Ascending aorta (tissue), 2 donors: Measurements from ENCODE around the gene HPS4. TPM values are rescaled to one million over a fixed set of nuclear protein-coding genes. Genes with fewer than 3 reads are reported as not detected.

ENCODE experiments used
- DNase-seq, 2 donors: peaks; one replicate each; pipeline ENCODE4 v3.0.0-alpha.2; 2019; ENCODE audit warnings: low spot score in 2 of 2
- H3K27ac ChIP-seq, 2 donors: fragments of 200-600 bp; sonication (generic); one replicate each; pipeline ENCODE4 v1.5.1; 2016 to 2017; ENCODE audit warnings: mild to moderate bottlenecking in 1 of 2
- H3K27me3 ChIP-seq: fragments of 200-600 bp; sonication (generic); one replicate; pipeline ENCODE4 v1.5.1; 2017
- H3K36me3 ChIP-seq, 2 donors: fragments of 200-600 bp; sonication (generic); one replicate each; pipeline ENCODE4 v1.5.1; 2016
- H3K4me1 ChIP-seq, 2 donors: fragments of 200-600 bp; sonication (generic); one replicate each; pipeline ENCODE4 v1.5.1; 2016 to 2017; ENCODE audit warnings: mild to moderate bottlenecking in 1 of 2
- H3K4me3 ChIP-seq, 2 donors: fragments of 200-600 bp; sonication (generic); one replicate each; pipeline ENCODE4 v1.5.1; 2016 to 2017; ENCODE audit warnings: mild to moderate bottlenecking in 1 of 2
- H3K9me3 ChIP-seq, 2 donors: fragments of 200-600 bp; sonication (generic); one replicate each; pipeline ENCODE4 v1.5.1; 2016
- intact Hi-C: fragments of 100-400 bp; cut with DNase I; formaldehyde crosslinking; loops from one replicate; pipeline ENCODE4 v1.15.1; 2023
- total RNA-seq: library from RNA; depleted of rRNA; stranded (reverse); fragments of >200 nt; gene quantifications from one replicate; pipeline ENCODE4 v1.1.0, GENCODE V29; 2016
- TF ChIP-seq, protein P1 (sequence below), 3 experiments: fragments of 200-600 bp in 2 of 3; fragments of 450-650 bp in 1 of 3; sonication (generic) in 2 of 3; IDR thresholded peaks; one replicate each; pipeline ENCODE4 v1.5.1; 2016 to 2019; ENCODE audit warnings: antibody characterized with exemption in 3 of 3, mild to moderate bottlenecking in 1 of 3, moderate library complexity in 1 of 3

The HPS4 gene
- total RNA-seq, 1 donor from 2014 or later = 39.3 TPM

DNA sequence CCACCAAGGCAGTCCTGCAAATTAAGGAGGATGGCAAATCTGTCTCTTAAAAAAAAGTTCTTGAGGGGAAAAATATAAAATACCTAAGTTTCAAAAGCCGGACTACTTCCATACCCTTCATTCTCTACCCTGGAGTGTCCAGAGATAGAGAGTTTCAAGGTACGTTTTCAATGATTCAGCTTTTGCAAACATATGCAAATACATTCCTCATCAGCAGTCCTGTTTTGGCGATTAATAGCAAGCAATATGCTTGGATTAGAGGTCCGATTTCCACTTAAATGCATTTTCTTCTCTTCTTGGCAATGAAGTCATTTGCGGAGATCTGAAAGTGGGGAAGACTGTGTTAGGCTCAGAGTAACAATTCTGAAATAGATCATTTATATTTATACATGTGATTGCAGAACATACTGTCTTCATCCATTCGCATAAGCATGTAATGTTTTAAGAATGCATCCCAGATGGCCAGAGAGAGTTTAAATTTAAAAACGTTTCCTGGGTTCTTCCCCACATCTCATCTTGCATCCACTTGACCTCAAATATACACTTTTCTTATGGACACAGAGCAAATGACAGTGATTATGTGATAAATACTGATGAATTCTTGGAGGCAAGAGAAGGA is 42.5 kb upstream of the HPS4 start:
- H3K4me1 ChIP-seq = peaks cover 0 to 3% of the 10 kb centered on the region in 2 donors

DNA sequence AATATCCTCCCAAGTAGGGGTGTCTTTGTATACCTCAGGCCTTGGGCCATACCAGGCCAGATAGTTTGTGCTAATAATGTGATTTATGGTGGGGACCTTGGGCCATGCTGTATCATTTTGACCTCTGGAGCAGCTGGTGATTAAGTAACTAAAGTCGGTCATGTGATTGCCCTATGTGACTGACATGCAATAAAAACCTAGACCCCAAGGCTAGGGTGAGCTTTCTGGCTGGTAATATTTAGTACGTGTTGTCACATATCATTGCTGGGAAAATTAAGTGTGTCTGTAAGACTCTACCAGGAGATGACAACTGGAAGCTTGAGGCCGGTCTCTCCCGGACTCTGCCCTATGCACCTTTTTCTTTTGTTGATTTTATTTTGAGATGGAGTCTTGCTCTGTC is 41.3 kb upstream of the HPS4 start:
- TF ChIP-seq, protein P1, sequence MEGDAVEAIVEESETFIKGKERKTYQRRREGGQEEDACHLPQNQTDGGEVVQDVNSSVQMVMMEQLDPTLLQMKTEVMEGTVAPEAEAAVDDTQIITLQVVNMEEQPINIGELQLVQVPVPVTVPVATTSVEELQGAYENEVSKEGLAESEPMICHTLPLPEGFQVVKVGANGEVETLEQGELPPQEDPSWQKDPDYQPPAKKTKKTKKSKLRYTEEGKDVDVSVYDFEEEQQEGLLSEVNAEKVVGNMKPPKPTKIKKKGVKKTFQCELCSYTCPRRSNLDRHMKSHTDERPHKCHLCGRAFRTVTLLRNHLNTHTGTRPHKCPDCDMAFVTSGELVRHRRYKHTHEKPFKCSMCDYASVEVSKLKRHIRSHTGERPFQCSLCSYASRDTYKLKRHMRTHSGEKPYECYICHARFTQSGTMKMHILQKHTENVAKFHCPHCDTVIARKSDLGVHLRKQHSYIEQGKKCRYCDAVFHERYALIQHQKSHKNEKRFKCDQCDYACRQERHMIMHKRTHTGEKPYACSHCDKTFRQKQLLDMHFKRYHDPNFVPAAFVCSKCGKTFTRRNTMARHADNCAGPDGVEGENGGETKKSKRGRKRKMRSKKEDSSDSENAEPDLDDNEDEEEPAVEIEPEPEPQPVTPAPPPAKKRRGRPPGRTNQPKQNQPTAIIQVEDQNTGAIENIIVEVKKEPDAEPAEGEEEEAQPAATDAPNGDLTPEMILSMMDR (IDR thresholded peaks at IDR 0.05) = no peak
- intact Hi-C loops = no loop called here
- no peak overlapping the region for H3K4me3 ChIP-seq
- no peaks in the 10 kb centered on the region for H3K9me3 ChIP-seq
- H3K36me3 ChIP-seq = peaks cover 0 to 6% of the 10 kb centered on the region in 2 donors
- no peak for DNase-seq
- H3K27me3 ChIP-seq = no peaks in the 10 kb centered on the region
- peaks cover 0 to 3% of the 10 kb centered on the region in 2 donors for H3K4me1 ChIP-seq
- H3K27ac ChIP-seq = no peak overlapping the region

More for the DNA sequence above, 42.5 kb upstream of the HPS4 start:
- H3K27ac ChIP-seq = no peak overlapping the region
- H3K36me3 ChIP-seq = peaks cover 0 to 9% of the 10 kb centered on the region in 2 donors
- H3K27me3 ChIP-seq = no peaks in the 10 kb centered on the region
- H3K9me3 ChIP-seq = no peaks in the 10 kb centered on the region
- TF ChIP-seq, protein P1 (IDR thresholded peaks at IDR 0.05) = no peak
- no peak overlapping the region for H3K4me3 ChIP-seq
- intact Hi-C loops = no loop called here
- DNase-seq = no peak

DNA sequence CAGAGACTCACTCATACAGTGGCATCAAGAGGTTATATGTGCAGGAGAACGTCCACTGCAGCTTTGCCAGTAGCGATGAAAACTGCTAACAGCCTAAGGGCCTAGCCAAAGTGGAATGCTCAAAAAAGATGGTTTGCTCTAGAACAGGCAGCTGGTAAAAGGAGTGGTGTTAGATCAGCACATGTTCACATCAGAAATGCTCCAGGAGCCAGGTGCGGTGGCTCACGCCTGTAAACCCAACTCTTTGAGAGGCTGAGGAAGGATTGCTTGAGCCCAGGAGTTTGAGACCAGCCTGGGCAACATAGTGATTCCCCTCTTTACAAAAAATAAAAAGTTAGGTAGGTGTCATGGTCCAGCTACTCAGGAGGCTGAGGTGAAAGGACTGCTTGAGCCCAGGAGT is 39.0 kb upstream of the HPS4 start:
- Histone ChIP-seq H3K27me3 (no peaks in the 10 kb centered on the region), H3K9me3 (no peaks in the 10 kb centered on the region), H3K36me3 (peaks cover 0 to 6% of the 10 kb centered on the region in 2 donors), H3K27ac (no peak overlapping the region), H3K4me3 (no peak overlapping the region), H3K4me1 (no peaks in the 10 kb centered on the region)
- no peak for DNase-seq
- intact Hi-C loops = no loop called here
- TF ChIP-seq, protein P1 (IDR thresholded peaks at IDR 0.05) = no peak

DNA sequence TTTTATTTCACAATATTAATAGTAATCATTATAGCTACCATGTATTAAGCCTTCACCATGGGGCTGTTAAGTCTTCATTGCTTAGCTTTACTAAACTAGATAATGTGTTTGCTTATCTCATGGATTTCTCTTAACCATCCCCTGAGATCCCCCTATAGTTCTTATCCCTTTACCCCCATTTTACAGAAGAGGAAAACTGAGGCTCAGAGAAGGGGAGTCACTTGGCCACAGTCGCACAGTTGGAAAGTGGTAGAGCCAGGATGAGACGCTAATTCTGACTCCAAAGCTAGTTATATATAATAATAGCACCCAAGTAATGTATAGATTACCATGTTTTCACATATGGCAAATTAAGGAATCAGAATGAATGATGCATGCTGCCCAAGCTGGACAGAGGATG is 38.4 kb upstream of the HPS4 start:
- intact Hi-C loops = no loop called here
- H3K27ac ChIP-seq = no peak overlapping the region
- TF ChIP-seq, protein P1 (IDR thresholded peaks at IDR 0.05) = no peak

DNA sequence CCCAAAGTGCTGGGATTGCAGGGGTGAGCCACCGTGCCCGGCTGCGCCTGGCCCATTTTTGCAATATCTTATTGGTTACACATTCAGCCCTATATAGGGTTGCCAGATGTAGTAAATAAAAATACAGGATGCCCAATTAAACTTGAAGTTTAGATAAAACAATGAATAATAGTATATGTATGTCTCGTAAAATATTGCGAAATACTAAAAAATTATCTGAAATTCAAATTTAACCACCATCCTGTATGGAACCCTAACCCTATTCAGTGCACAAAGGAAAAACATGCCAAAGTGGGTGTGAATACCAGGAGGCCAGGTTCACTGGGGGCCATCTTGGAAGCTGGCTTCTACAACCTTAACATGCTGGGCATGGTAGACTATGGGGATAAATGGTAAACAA is 33.8 kb upstream of the HPS4 start:
- H3K4me1 ChIP-seq = peaks cover 0 to 6% of the 10 kb centered on the region in 2 donors
- H3K27ac ChIP-seq = no peak overlapping the region
- intact Hi-C loops = no loop called here
- TF ChIP-seq, protein P1 (IDR thresholded peaks at IDR 0.05) = no peak
- no peak for DNase-seq
- no peaks in the 10 kb centered on the region for H3K9me3 ChIP-seq
- no peaks in the 10 kb centered on the region for H3K27me3 ChIP-seq
- no peaks in the 10 kb centered on the region for H3K36me3 ChIP-seq
- H3K4me3 ChIP-seq = no peak overlapping the region

More for the DNA sequence above, 38.4 kb upstream of the HPS4 start:
- Histone ChIP-seq H3K27me3 (no peaks in the 10 kb centered on the region), H3K4me3 (no peak overlapping the region), H3K36me3 (peaks cover 0 to 6% of the 10 kb centered on the region in 2 donors), H3K4me1 (no peaks in the 10 kb centered on the region), H3K9me3 (no peaks in the 10 kb centered on the region)
- no peak for DNase-seq
